ENCODE results near the gene CEACAM19.
"Not testable (repeated sequence)": the region's sequence is repeated elsewhere in the genome, so short reads cannot be mapped to it uniquely, and the experiment has no call there.

The CEACAM19 gene

GRCh38 chr19:44712864-44713515 is 41.7 kb downstream of the CEACAM19 start:
- no peak for DNase-seq (ENCODE audit: insufficient read length, low spot score)
- FAIRE-seq, result no peak

GRCh38 chr19:44714597-44715169 is 43.4 kb downstream of the CEACAM19 start:
- no peak for FAIRE-seq
- TF ChIP-seq CTCF (IDR thresholded peaks at IDR 0.05; ENCODE audit: insufficient read depth, missing control alignments), result no peak
- DNase-seq (ENCODE audit: insufficient read length, low spot score), result no peak

More at GRCh38 chr19:44712864-44713515, 41.7 kb downstream of the CEACAM19 start:
- no peak for TF ChIP-seq CTCF (IDR thresholded peaks at IDR 0.05; ENCODE audit: insufficient read depth, missing control alignments)

- no peak for TF ChIP-seq CTCF (IDR thresholded peaks at IDR 0.05; ENCODE audit: insufficient read depth, missing control alignments)
- DNase-seq (ENCODE audit: insufficient read length, low spot score) (no peak), FAIRE-seq (no peak)
Measured at GRCh38 chr19:44717603-44718002, 46.3 kb downstream of the CEACAM19 start.

DNA sequence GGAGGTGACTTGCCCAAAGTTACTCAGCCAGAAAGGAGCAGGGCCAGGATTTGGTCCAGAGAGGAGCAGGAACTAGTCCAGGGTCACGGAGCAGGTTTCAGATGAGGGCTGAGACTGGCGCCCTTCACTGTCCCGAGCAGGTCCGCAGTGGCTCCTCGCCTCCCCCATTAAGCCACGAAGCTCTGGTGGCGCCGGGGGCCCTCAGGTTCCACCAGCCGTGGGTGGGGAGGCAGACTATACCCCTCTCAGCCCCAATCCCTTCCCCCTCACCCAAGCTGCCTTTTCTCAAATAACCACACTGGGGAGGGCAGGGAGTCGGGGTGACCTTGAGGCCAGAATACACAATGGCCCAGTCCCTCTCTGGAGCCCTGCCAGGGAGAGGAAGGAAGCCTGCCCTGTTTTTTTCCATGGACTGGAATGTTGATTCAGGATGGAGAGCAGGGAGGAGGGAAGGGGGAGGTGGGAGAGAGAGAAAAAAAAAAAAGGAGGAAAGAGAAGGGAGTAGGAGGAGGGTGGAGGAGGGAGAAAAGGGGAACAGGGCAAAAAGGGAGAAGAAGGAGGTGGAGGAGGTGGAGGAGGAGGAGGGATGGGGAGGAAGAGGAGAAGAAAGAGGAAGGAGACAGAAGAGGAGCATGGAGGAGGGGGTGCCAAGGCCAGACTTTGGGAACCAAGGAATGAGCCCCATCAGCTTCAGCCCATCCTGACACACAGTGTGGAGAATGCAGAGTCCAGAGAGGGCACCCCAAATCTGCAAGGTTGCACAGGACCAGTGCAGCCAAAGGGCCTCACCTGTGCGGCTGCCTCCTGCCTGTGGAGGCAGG is 47.4 kb downstream of the CEACAM19 start:
- FAIRE-seq (no peak), DNase-seq (ENCODE audit: insufficient read length, low spot score) (no peak)
- no peak for TF ChIP-seq CTCF (IDR thresholded peaks at IDR 0.05; ENCODE audit: insufficient read depth, missing control alignments)

DNA sequence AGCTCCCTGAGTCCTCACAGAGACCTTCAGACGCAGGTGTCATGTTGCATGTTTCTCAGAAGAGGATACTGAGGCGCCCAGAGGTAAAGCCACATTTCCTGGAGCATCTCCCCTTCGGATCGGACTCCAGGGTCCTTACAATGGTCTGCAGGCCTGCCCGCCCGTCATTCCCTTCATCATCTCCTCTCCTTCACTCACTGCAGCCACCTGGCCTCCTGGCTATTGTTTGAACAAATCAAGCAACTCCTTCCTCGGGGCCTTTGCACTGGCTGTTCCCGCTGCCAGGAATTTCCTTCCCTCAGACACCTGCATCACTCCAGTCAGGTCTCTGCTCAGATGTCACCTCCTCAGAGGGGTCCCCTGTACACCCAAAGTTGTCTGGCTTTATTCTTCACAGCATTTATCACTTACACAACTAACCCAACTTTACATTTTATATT is 48.0 kb downstream of the CEACAM19 start:
- no peak for TF ChIP-seq CTCF (IDR thresholded peaks at IDR 0.05; ENCODE audit: insufficient read depth, missing control alignments)
- FAIRE-seq (no peak), DNase-seq (ENCODE audit: insufficient read length, low spot score) (no peak)

GRCh38 chr19:44720396-44720795 is 49.1 kb downstream of the CEACAM19 start:
- not testable (repeated sequence) for DNase-seq (ENCODE audit: insufficient read length, low spot score); FAIRE-seq

GRCh38 chr19:44720945-44721344 is 49.7 kb downstream of the CEACAM19 start:
- DNase-seq (ENCODE audit: insufficient read length, low spot score) (no peak), FAIRE-seq (no peak)
- TF ChIP-seq CTCF (IDR thresholded peaks at IDR 0.05; ENCODE audit: insufficient read depth, missing control alignments), result no peak

- not testable (repeated sequence) for DNase-seq (ENCODE audit: insufficient read length, low spot score); FAIRE-seq
Measured at GRCh38 chr19:44721369-44721768, 50.1 kb downstream of the CEACAM19 start.
